ACC112 (cell line): ENCODE data around the gene OR5K1.

ENCODE experiments used
- H2AFZ ChIP-seq: fragments of 200-600 bp; sonication (generic); one replicate; pipeline ENCODE4 v1.6.0; 2017; ENCODE audit warnings: antibody characterized with exemption, low read length; ENCODE audit not compliant: unreplicated experiment
- H3K27ac ChIP-seq: fragments of 200-600 bp; sonication (generic); 2 replicates; pipeline ENCODE4 v1.5.1; 2014; ENCODE audit warnings: low read depth, mild to moderate bottlenecking, antibody characterized with exemption, low read length, moderate library complexity
- H3K27me3 ChIP-seq: fragments of 200-600 bp; sonication (generic); 2 replicates; pipeline ENCODE4 v1.6.1; 2014; ENCODE audit warnings: mild to moderate bottlenecking, antibody characterized with exemption, low read length, moderate library complexity, mixed read lengths; ENCODE audit not compliant: insufficient read depth
- H3K36me3 ChIP-seq: fragments of 200-600 bp; sonication (generic); 2 replicates; pipeline ENCODE4 v1.6.1; 2016; ENCODE audit warnings: mild to moderate bottlenecking, antibody characterized with exemption, low read length, moderate library complexity, mixed read lengths; ENCODE audit not compliant: insufficient read depth
- H3K4me1 ChIP-seq: fragments of 200-600 bp; sonication (generic); one replicate; pipeline ENCODE4 v1.6.1; 2016; ENCODE audit warnings: low read length, mixed read lengths; ENCODE audit not compliant: insufficient read depth, unreplicated experiment, control insufficient read depth
- H3K4me3 ChIP-seq: fragments of 200-600 bp; sonication (generic); 2 replicates; pipeline ENCODE4 v1.5.1; 2014; ENCODE audit warnings: mild to moderate bottlenecking, low read depth, low read length
- H3K79me2 ChIP-seq: fragments of 200-600 bp; sonication (generic); one replicate; pipeline ENCODE4 v1.6.0; 2016; ENCODE audit warnings: low read length; ENCODE audit not compliant: control insufficient read depth, unreplicated experiment, insufficient read depth

OR5K1 gene

DNA sequence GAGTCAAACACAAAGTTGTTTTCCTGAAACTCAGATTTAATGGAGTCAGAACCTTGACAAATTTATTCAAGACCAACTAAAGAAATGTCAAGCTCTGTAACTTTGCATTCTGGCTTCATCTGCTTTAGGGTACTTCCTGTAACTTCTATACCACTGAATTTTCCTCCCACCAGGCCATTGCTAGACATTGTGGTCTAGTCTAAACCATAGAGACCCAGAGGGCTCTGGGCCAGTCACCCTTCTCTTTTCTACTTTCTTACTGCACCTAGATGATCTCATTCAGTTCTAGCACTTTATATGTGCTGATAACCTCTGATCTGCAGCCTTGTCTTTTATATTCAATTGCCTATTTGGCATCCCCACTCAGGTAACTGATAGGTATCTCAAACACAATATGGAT lies 2.8 kb upstream of the OR5K1 start:
- H3K36me3 ChIP-seq: no peaks in the 10 kb centered on the region

DNA sequence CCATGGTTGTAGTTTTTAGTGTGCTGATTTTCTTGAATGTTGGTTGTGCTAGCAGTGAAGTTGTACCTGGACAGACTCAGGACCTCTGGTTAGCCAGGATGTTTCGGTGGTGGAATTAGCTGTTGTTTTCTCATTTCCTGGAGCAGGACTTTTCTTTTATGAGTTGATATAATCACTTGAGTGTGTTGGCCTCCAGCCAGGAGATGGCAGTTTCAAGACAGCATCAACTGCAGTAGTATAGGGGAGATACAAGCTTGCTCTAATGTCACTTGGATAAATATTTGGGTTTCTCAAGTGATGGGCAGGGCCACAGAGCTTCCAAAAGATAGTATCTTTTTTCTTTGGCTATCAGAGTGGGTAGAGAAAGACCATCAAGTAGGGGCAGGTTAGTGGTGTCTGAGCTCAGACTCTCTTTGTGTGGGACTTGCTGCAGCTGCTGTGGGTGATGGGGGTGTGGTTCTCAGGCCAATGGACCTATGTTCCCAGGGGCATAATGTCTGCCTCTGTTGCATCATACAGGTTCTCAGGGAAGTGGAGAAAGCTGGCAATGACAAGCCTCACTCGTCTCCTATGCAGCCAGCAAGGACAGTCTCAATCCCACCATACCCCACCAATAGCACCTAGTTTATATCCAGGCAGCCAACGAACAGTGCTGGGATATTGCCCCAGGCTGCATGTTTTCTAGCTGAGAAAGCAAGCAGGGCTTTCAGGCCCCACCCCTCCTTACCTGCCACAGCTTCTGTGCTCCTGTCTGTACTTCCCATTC lies 19.9 kb downstream of the OR5K1 start:
- Histone ChIP-seq H3K4me3 (no peak overlapping the region), H3K36me3 (no peaks in the 10 kb centered on the region), H3K27ac (no peak overlapping the region)

More for the DNA sequence above, 2.8 kb upstream of the OR5K1 start:
- no peak overlapping the region for H2AFZ ChIP-seq
- no peak overlapping the region for H3K4me3 ChIP-seq
- no peaks in the 10 kb centered on the region for H3K4me1 ChIP-seq
- H3K79me2 ChIP-seq: no peaks in the 10 kb centered on the region
- H3K27ac ChIP-seq: no peak overlapping the region
- peaks cover 40% of the 10 kb centered on the region for H3K27me3 ChIP-seq

DNA sequence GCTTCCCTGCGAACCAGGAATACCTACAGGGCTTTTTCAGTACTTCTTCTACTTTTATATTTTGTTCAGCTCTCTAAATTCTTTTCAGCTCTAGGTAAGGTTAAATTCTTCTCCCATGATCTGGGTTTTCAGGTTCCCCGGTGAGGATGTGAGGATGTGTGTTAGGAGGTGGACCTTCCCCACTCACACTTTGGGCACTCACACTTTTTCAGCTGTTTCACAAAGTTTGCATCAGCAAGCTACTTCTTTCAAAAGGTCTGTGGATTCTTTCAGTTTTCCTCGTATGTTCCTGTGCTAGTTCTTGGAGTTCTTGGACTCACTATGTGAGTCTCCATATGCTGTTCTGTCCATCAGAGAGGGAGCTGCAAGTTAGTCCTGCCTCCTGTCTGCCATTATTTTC lies 20.6 kb downstream of the OR5K1 start:
- H3K27me3 ChIP-seq: peaks cover 25% of the 10 kb centered on the region; the same call in 1 of the 2 replicates
- H2AFZ ChIP-seq: no peak overlapping the region
- H3K4me3 ChIP-seq: no peak overlapping the region
- no peaks in the 10 kb centered on the region for H3K4me1 ChIP-seq
- no peaks in the 10 kb centered on the region for H3K36me3 ChIP-seq
- no peak overlapping the region for H3K27ac ChIP-seq
- H3K79me2 ChIP-seq: no peaks in the 10 kb centered on the region

More for the DNA sequence above, 19.9 kb downstream of the OR5K1 start:
- peaks cover 25% of the 10 kb centered on the region; the same call in 1 of the 2 replicates for H3K27me3 ChIP-seq
- H2AFZ ChIP-seq: no peak overlapping the region
- H3K79me2 ChIP-seq: no peaks in the 10 kb centered on the region
- H3K4me1 ChIP-seq: no peaks in the 10 kb centered on the region

DNA sequence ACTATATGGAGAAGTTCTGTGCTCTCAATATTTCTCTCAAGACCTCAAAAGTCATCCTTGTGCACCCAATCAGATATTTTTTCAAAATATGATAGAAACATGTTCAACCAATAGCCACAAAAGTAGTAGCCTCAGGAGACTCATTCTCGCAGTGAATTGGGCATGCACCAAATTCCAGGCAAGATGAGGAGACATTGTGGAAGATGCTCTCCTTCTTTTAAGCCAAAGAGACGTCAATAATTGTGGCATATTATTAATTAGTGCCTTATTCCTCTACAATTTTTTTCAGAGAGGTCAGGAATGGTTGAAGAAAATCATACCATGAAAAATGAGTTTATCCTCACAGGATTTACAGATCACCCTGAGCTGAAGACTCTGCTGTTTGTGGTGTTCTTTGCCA lies 34.4 kb downstream of the OR5K1 start, which contains the start of gene OR5K2:
Gene OR5K2 (plus strand): TSS at position 301 of the 400 bp plus-strand sequence. CDS start 0 bp downstream, at position 301.
- no peaks in the 10 kb centered on the region for H3K36me3 ChIP-seq
- H3K27me3 ChIP-seq: peaks cover 36% of the 10 kb centered on the region
- H2AFZ ChIP-seq: no peak within 1 kb of the TSS
- no peak within 1 kb of the TSS for H3K4me3 ChIP-seq
- no peaks in the 10 kb centered on the region for H3K79me2 ChIP-seq
- no peak within 1 kb of the TSS for H3K27ac ChIP-seq
- H3K4me1 ChIP-seq: no peaks in the 10 kb centered on the region

DNA sequence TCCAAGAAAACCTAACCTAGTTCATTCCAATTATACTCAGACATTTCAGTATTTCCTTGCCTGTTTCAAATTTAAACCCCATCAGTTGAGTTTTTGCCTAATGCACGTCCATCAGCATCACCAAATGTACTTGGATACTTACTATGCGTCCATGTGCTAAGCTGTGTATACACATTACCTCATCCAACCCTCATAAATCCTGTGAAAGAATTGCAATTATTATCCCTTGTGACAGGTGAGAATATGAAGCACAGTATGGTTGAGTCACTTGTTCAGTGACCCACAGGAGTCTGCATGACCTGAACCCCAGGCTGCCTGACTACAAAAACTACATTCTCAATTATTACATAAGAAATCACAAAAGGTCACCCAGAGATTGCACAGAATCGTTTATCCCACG lies 37.0 kb downstream of the OR5K1 start:
- Histone ChIP-seq H3K27ac (no peak overlapping the region), H3K4me1 (no peaks in the 10 kb centered on the region), H3K27me3 (peaks cover 27% of the 10 kb centered on the region), H3K4me3 (no peak overlapping the region), H3K36me3 (no peaks in the 10 kb centered on the region), H3K79me2 (no peaks in the 10 kb centered on the region), H2AFZ (no peak overlapping the region)

DNA sequence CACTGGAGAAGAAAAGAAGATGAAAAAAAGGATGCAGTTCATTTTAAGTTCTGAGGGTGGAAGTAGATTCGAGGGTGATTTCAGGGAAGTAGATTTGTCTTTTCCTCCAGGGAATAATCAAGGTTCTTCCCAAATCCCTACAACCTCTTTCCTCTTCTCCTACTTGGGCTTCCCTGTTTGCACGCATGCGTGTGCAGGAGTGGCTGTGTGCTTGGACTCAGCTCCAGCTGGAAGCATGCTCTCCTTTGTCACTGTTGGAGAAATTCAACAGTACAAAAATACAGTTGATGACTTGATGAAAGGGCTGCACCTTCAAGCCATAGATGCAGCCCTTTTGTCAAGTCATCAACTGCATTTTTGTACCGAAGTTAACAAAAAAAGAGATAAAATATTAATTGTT lies 38.3 kb downstream of the OR5K1 start:
- Histone ChIP-seq H3K79me2 (no peaks in the 10 kb centered on the region), H3K27ac (no peak overlapping the region), H2AFZ (no peak overlapping the region)

DNA sequence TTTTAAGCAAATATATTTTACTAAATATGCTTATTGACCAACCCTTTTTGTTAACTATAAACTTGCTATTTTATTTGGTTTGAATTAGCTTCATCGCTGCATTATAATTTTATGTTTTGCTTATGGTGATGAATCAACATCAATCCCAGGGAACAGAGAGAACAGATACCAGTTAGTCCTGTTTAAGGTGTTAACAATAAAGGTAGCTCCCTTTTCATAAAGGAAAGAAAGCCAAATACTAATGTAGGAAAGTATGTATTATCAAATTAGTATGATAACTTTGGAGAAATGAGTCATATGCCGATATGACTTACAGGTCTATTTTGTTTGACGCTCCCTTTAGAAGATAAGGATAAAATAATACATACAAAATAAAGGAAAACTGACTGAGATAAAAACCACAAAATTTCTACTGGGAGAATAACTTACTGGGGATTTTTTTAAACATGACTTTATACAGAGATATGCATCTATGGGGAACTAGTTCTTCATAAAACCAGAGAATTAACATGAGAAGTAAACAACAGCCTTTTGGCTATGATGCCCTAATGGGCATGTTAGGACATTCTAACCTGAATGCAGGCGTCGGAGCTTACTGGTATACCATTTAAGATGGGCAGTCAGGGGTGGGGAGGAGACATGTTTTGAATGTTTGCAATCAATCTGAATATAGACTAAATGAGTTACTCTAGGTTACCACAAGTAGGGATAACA lies 39.0 kb downstream of the OR5K1 start:
- no peak overlapping the region for H3K27ac ChIP-seq
- no peaks in the 10 kb centered on the region for H3K4me1 ChIP-seq
- H3K79me2 ChIP-seq: no peaks in the 10 kb centered on the region
- no peak overlapping the region for H2AFZ ChIP-seq
- H3K4me3 ChIP-seq: no peak overlapping the region
- no peaks in the 10 kb centered on the region for H3K36me3 ChIP-seq
- H3K27me3 ChIP-seq: peaks cover 16% of the 10 kb centered on the region

More for the DNA sequence above, 38.3 kb downstream of the OR5K1 start:
- Histone ChIP-seq H3K36me3 (no peaks in the 10 kb centered on the region), H3K27me3 (peaks cover 19% of the 10 kb centered on the region), H3K4me3 (no peak overlapping the region), H3K4me1 (no peaks in the 10 kb centered on the region)

DNA sequence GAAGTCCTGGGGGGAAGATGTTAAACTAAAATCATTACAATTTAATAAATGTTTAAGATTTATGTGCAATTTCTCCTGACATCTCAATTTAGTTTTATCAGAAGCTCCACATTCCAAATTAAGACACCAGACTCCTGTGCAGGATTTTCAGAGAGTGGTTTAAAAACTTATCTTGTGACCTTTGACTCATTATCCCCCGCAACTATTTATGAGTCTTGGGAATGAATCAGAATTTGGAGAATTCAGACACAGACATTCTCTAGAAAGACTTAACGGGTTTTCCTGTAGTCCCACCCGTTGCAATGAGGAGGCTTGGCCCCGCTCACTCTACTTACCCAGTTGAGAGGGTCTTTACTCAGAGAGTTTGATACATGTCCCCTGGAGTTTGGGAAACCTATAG lies 41.5 kb downstream of the OR5K1 start:
- Histone ChIP-seq H3K4me3 (no peak overlapping the region), H2AFZ (no peak overlapping the region), H3K36me3 (no peaks in the 10 kb centered on the region), H3K4me1 (no peaks in the 10 kb centered on the region), H3K79me2 (no peaks in the 10 kb centered on the region), H3K27ac (no peak overlapping the region), H3K27me3 (peaks cover 5% of the 10 kb centered on the region; the same call in 1 of the 2 replicates)

DNA sequence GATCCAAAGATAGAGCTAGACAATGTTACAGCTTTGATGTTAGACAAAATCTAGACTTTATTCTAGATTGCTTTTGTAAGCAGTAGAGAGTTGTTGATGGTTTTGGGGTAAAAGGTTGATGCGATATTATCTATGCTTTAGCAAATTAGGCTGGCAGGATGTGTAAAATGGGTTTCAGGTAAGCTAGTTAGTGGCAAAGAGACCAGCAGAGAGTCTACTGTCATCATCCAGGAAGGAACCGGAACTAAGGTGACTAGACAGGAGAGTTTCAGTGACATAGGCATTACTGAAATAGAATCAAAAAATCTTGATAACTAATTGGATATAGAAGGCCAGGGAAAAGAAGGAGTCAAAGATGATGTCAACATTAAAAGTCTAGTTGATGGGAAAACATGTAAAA lies 45.6 kb downstream of the OR5K1 start:
- no peaks in the 10 kb centered on the region for H3K27me3 ChIP-seq
- no peak overlapping the region for H2AFZ ChIP-seq
- no peaks in the 10 kb centered on the region for H3K79me2 ChIP-seq
- no peak overlapping the region for H3K27ac ChIP-seq
- H3K4me1 ChIP-seq: peaks cover 8% of the 10 kb centered on the region
- no peaks in the 10 kb centered on the region for H3K36me3 ChIP-seq
- H3K4me3 ChIP-seq: no peak overlapping the region

DNA sequence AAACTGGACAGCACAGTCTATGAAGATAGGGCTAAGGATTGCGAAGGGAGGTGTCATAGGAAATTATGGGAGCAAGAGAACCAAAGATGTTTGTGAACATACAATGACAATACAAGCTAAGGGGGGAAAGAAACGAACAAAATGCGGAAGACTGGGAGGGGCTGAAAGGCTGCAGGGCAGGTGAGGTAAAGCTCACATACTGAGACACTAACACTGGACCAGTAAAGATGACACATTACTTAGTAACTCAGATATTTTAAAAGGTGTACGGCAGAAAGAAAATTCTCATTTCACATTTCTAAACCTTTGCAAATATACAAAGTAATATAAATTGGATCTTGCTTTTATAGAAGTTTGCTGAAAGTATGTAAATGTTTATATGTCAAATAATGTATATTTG lies 49.6 kb downstream of the OR5K1 start:
- H3K79me2 ChIP-seq: no peaks in the 10 kb centered on the region
- H3K4me3 ChIP-seq: no peak overlapping the region
- peaks cover 13% of the 10 kb centered on the region; the same call in 1 of the 2 replicates for H3K36me3 ChIP-seq
- H2AFZ ChIP-seq: no peak overlapping the region
- H3K4me1 ChIP-seq: peaks cover 15% of the 10 kb centered on the region
- H3K27ac ChIP-seq: no peak overlapping the region
- no peaks in the 10 kb centered on the region for H3K27me3 ChIP-seq
